ENCODE results near the gene VPS25. TPM values are rescaled to one million over a fixed set of nuclear protein-coding genes. Genes with fewer than 3 reads are reported as not detected.
A peak's percentile ranks its signal among the peaks of the same experiment; 100 is the strongest.
"Not testable (repeated sequence)": the region's sequence is repeated elsewhere in the genome, so short reads cannot be mapped to it uniquely, and the experiment has no call there.

Gene VPS25
- 10 to 100 TPM; 39.3 to 47.5 TPM for total RNA-seq

GRCh38 chr17:42773290-42774035, at the start of gene VPS25:
Gene VPS25 (plus strand): TSS chr17:42773449. CDS start chr17:42773476, 27 bp downstream.
- peak; percentile 99 for ATAC-seq (replicated peaks)
- peak within 1 kb of the TSS; percentile 96 for H3K27ac Mint-ChIP-seq
- H3K9me3 Mint-ChIP-seq = no peaks in the 10 kb centered on the region

GRCh38 chr17:42723636-42724035, 49.6 kb upstream of the VPS25 start:
- Mint-ChIP-seq H3K27ac (no peak overlapping the region), H3K27me3 (no peaks in the 10 kb centered on the region), H3K4me3 (no peak overlapping the region), H3K36me3 (ENCODE audit: low read depth) (peaks cover 91% of the 10 kb centered on the region), H3K9me3 (no peaks in the 10 kb centered on the region), H3K4me1 (no peaks in the 10 kb centered on the region)
- no peak for ATAC-seq (replicated peaks)

More at GRCh38 chr17:42773290-42774035, at the start of gene VPS25:
- Mint-ChIP-seq H3K4me3 (peak within 1 kb of the TSS; percentile 97), H3K36me3 (ENCODE audit: low read depth) (peaks cover 45% of the 10 kb centered on the region), H3K4me1 (peaks cover 8% of the 10 kb centered on the region), H3K27me3 (no peaks in the 10 kb centered on the region)

GRCh38 chr17:42725143-42725542, 48.1 kb upstream of the VPS25 start:
- Mint-ChIP-seq H3K27me3 (no peaks in the 10 kb centered on the region), H3K36me3 (ENCODE audit: low read depth) (peaks cover 93% of the 10 kb centered on the region), H3K4me3 (no peak overlapping the region), H3K9me3 (no peaks in the 10 kb centered on the region), H3K27ac (no peak overlapping the region), H3K4me1 (no peaks in the 10 kb centered on the region)
- ATAC-seq (replicated peaks) = no peak

GRCh38 chr17:42740699-42741098, 32.5 kb upstream of the VPS25 start:
- no peak overlapping the region for H3K27ac Mint-ChIP-seq
- no peak for ATAC-seq (replicated peaks)
- H3K9me3 Mint-ChIP-seq = no peaks in the 10 kb centered on the region
- H3K4me3 Mint-ChIP-seq = no peak overlapping the region
- no peaks in the 10 kb centered on the region for H3K27me3 Mint-ChIP-seq
- peaks cover 13% of the 10 kb centered on the region for H3K4me1 Mint-ChIP-seq
- peaks cover 17% of the 10 kb centered on the region for H3K36me3 Mint-ChIP-seq (ENCODE audit: low read depth)

DNA sequence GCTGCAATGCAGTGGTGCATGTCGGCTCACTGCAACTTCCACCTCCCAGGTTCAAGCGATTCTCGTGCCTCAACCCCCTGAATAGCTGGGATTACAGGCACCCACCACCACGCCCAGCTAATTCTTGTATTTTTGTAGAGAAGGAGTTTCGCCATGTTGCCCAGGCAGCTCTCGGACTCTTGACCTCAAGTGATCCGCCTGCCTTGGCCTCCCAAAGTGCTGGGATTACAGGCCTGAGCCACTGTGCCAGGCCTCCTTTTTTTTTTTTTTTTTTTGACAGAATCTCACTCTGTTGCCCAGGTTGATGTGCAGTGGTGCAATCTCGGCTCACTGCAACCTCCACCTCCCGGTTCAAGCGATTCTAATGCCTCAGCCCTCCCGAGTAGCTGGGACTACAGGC, 30.3 kb upstream of the VPS25 start:
- H3K4me1 Mint-ChIP-seq = peaks cover 13% of the 10 kb centered on the region
- H3K9me3 Mint-ChIP-seq; H3K36me3 Mint-ChIP-seq (ENCODE audit: low read depth); H3K27ac Mint-ChIP-seq; ATAC-seq (replicated peaks); H3K27me3 Mint-ChIP-seq: not testable (repeated sequence)
- peak overlapping the region; percentile 99 for H3K4me3 Mint-ChIP-seq

GRCh38 chr17:42743595-42744282, 29.5 kb upstream of the VPS25 start:
- peaks cover 9% of the 10 kb centered on the region for H3K36me3 Mint-ChIP-seq (ENCODE audit: low read depth)
- ATAC-seq (replicated peaks) = no peak
- H3K27ac Mint-ChIP-seq = peak overlapping the region; percentile 98
- peaks cover 13% of the 10 kb centered on the region for H3K4me1 Mint-ChIP-seq
- no peaks in the 10 kb centered on the region for H3K9me3 Mint-ChIP-seq
- H3K27me3 Mint-ChIP-seq = no peaks in the 10 kb centered on the region
- H3K4me3 Mint-ChIP-seq = peak overlapping the region; percentile 99

DNA sequence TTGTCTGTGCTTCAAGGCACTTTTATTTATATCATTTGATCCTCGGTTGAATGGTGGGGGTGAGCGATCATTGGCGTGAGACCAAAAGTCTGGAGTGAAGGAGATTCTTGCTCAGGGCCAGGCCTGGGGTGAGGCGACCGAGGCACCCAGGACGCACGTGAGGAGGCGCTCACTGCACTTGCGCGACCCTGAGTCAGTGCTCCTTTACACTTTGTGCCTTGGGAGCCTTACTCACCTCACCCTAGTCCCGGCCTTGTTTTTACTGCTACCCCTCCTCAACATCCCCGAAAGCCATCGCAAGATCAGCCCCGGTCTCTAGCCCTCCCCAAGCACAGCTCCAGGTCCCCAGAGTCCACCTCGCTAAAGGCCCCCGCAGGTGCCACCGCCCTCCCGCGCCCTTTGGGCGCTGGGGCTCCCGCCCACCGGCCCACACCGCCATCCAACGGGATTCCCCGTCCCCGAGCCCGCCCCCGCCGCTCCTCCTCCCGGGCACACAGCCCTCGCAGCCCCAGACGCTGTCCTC, 28.9 kb upstream of the VPS25 start:
- no peaks in the 10 kb centered on the region for H3K9me3 Mint-ChIP-seq
- ATAC-seq (replicated peaks) = peak; percentile 84
- peaks cover 4% of the 10 kb centered on the region for H3K27me3 Mint-ChIP-seq
- peak overlapping the region; percentile 99 for H3K4me3 Mint-ChIP-seq
- peaks cover 13% of the 10 kb centered on the region for H3K4me1 Mint-ChIP-seq
- H3K27ac Mint-ChIP-seq = peak overlapping the region; percentile 98
- H3K36me3 Mint-ChIP-seq (ENCODE audit: low read depth) = peaks cover 9% of the 10 kb centered on the region

- Mint-ChIP-seq H3K27me3 (peaks cover 5% of the 10 kb centered on the region), H3K27ac (peak within 1 kb of the TSS; percentile 98), H3K9me3 (no peaks in the 10 kb centered on the region), H3K36me3 (ENCODE audit: low read depth) (peaks cover 9% of the 10 kb centered on the region), H3K4me3 (peak within 1 kb of the TSS; percentile 99), H3K4me1 (peaks cover 13% of the 10 kb centered on the region)
- peak; percentile 91 for ATAC-seq (replicated peaks)
Measured at GRCh38 chr17:42744806-42745617, 28.2 kb upstream of the VPS25 start, which contains the start of gene EZH1. Gene EZH1 (minus strand): TSS chr17:42745040. CDS start chr17:42728941, 16,099 bp downstream.

- H3K9me3 Mint-ChIP-seq = no peaks in the 10 kb centered on the region
- peaks cover 13% of the 10 kb centered on the region for H3K4me1 Mint-ChIP-seq
- no peak for ATAC-seq (replicated peaks)
- H3K27me3 Mint-ChIP-seq = peaks cover 10% of the 10 kb centered on the region
- H3K27ac Mint-ChIP-seq = no peak overlapping the region
- peaks cover 9% of the 10 kb centered on the region for H3K36me3 Mint-ChIP-seq (ENCODE audit: low read depth)
- no peak overlapping the region for H3K4me3 Mint-ChIP-seq
Measured at GRCh38 chr17:42748202-42748907, 24.9 kb upstream of the VPS25 start.

- Mint-ChIP-seq H3K4me3 (no peak overlapping the region), H3K27me3 (peaks cover 10% of the 10 kb centered on the region), H3K4me1 (peaks cover 6% of the 10 kb centered on the region), H3K27ac (no peak overlapping the region), H3K36me3 (ENCODE audit: low read depth) (peaks cover 4% of the 10 kb centered on the region), H3K9me3 (no peaks in the 10 kb centered on the region)
- ATAC-seq (replicated peaks) = no peak
Measured at GRCh38 chr17:42748908-42749798, 24.1 kb upstream of the VPS25 start.

GRCh38 chr17:42750739-42751344, 22.4 kb upstream of the VPS25 start:
- H3K27ac Mint-ChIP-seq = no peak overlapping the region
- H3K9me3 Mint-ChIP-seq = no peaks in the 10 kb centered on the region
- H3K36me3 Mint-ChIP-seq (ENCODE audit: low read depth) = no peaks in the 10 kb centered on the region
- no peak for ATAC-seq (replicated peaks)
- no peak overlapping the region for H3K4me3 Mint-ChIP-seq
- peaks cover 16% of the 10 kb centered on the region for H3K27me3 Mint-ChIP-seq
- no peaks in the 10 kb centered on the region for H3K4me1 Mint-ChIP-seq

DNA sequence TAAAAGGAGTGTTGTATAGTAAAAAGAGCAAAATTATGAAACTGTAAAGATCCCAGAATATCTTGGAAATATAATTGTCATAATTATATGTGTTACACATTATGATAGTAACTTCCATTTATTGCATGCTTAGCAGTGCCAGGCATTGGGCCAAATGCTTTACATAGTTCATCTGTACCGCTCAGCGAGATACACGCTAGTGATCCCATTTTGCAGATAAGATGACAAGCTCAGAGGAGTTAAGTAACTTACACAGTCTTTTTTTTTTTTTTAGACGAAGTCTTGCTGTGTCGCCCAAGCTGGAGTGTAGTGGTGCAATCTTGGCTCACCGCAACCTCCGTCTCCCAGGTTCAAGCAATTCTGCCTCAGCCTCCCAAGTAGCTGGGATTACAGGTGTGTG, 21.6 kb upstream of the VPS25 start:
- Mint-ChIP-seq H3K4me3 (no peak overlapping the region), H3K27me3 (peaks cover 21% of the 10 kb centered on the region), H3K27ac (no peak overlapping the region), H3K4me1 (no peaks in the 10 kb centered on the region), H3K36me3 (ENCODE audit: low read depth) (no peaks in the 10 kb centered on the region), H3K9me3 (no peaks in the 10 kb centered on the region)
- ATAC-seq (replicated peaks) = no peak

GRCh38 chr17:42754782-42755181, 18.5 kb upstream of the VPS25 start:
- no peak overlapping the region for H3K4me3 Mint-ChIP-seq

More at GRCh38 chr17:42754782-42755181, 18.5 kb upstream of the VPS25 start:
- ATAC-seq (replicated peaks) = no peak
- H3K27me3 Mint-ChIP-seq = peaks cover 28% of the 10 kb centered on the region
- H3K36me3 Mint-ChIP-seq (ENCODE audit: low read depth) = no peaks in the 10 kb centered on the region
- H3K9me3 Mint-ChIP-seq = no peaks in the 10 kb centered on the region
- H3K27ac Mint-ChIP-seq = no peak overlapping the region
- no peaks in the 10 kb centered on the region for H3K4me1 Mint-ChIP-seq

Measured in activated T-helper 17 cell treated with anti-CD3 and anti-CD28 coated beads, Interleukin-2, amount 50 U/mL, for 72 hours (primary cell).